HG03354 (cell line): ENCODE results near the gene PGLYRP2.
"Not testable (repeated sequence)": the region's sequence is repeated elsewhere in the genome, so short reads cannot be mapped to it uniquely, and the experiment has no call there.

ENCODE experiments used
- ATAC-seq: cut with Tn5 transposase; IDR thresholded peaks from one replicate; pipeline ENCODE4 v1.9.1; 2021; ENCODE audit warnings: mild to moderate bottlenecking; ENCODE audit not compliant: unreplicated experiment, poor library complexity, severe bottlenecking

Gene PGLYRP2

GRCh38 chr19:15479391-15480345, at the start of gene PGLYRP2:
PGLYRP2 (minus strand) TSS chr19:15479501; CDS start chr19:15479371, 130 bp downstream.
- no peak for ATAC-seq

- no peak for ATAC-seq
Observed at GRCh38 chr19:15527705-15528104, 48.4 kb upstream of the PGLYRP2 start.

GRCh38 chr19:15526408-15526807, 47.1 kb upstream of the PGLYRP2 start:
- no peak for ATAC-seq

- ATAC-seq = no peak
Observed at GRCh38 chr19:15525291-15525690, 46.0 kb upstream of the PGLYRP2 start.

GRCh38 chr19:15524781-15525180, 45.5 kb upstream of the PGLYRP2 start:
- ATAC-seq = no peak

GRCh38 chr19:15519433-15519976, 40.2 kb upstream of the PGLYRP2 start:
- ATAC-seq = no peak

GRCh38 chr19:15517778-15518177, 38.5 kb upstream of the PGLYRP2 start:
- no peak for ATAC-seq

- ATAC-seq = no peak
Observed at GRCh38 chr19:15516363-15516762, 37.1 kb upstream of the PGLYRP2 start.

GRCh38 chr19:15515227-15515625, 35.9 kb upstream of the PGLYRP2 start:
- ATAC-seq = not testable (repeated sequence)

- no peak for ATAC-seq
Observed at GRCh38 chr19:15511671-15512424, 32.5 kb upstream of the PGLYRP2 start.

GRCh38 chr19:15508035-15508710, 28.9 kb upstream of the PGLYRP2 start, which contains the start of gene CYP4F22:
CYP4F22 (plus strand) TSS chr19:15508525; CDS start chr19:15525337, 16,812 bp downstream.
- no peak for ATAC-seq

- no peak for ATAC-seq
Observed at GRCh38 chr19:15507068-15508034, 28.1 kb upstream of the PGLYRP2 start.

- no peak for ATAC-seq
Observed at GRCh38 chr19:15506074-15506571, 26.8 kb upstream of the PGLYRP2 start.

GRCh38 chr19:15502264-15502663, 23.0 kb upstream of the PGLYRP2 start:
- ATAC-seq = no peak

- no peak for ATAC-seq
Observed at GRCh38 chr19:15501596-15501995, 22.3 kb upstream of the PGLYRP2 start.

- ATAC-seq = no peak
Observed at GRCh38 chr19:15498910-15499309, 19.6 kb upstream of the PGLYRP2 start.

- ATAC-seq = no peak
Observed at GRCh38 chr19:15498156-15498858, 19.0 kb upstream of the PGLYRP2 start.

- no peak for ATAC-seq
Observed at GRCh38 chr19:15495151-15495550, 15.8 kb upstream of the PGLYRP2 start.
